C4-2B (cell line): ENCODE data around the gene LTBP1.

ENCODE experiments used
- ZFX ChIP-seq: fragments of 450-650 bp; IDR thresholded peaks from 2 replicates; pipeline ENCODE4 v1.6.1; 2017
- TF ChIP-seq, protein P1 (sequence below): fragments of 450-650 bp; conservative IDR thresholded peaks from 2 replicates; pipeline ENCODE4 v1.5.1; 2017; ENCODE audit warnings: mild to moderate bottlenecking

DNA sequence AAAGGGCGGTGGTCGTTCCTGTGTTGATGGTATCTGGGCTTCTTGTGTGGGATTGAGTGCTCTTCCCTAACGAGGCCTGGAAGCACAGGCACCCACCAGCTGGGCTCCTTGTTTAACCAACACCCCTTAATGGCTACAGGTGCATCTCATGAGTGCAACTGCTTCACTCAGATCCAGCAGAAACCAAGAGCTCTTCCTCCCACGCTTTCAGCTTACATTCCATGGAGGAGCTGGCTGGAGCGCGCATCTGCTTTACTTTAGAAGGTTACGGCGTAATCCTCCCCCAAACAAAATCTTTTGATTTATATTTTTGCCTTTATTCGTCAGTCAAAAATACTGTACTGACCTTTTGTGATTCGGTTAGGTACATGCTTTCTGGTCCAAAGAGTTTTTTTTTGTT lies 174.7 kb downstream of the LTBP1 start:
- TF ChIP-seq, protein P1, sequence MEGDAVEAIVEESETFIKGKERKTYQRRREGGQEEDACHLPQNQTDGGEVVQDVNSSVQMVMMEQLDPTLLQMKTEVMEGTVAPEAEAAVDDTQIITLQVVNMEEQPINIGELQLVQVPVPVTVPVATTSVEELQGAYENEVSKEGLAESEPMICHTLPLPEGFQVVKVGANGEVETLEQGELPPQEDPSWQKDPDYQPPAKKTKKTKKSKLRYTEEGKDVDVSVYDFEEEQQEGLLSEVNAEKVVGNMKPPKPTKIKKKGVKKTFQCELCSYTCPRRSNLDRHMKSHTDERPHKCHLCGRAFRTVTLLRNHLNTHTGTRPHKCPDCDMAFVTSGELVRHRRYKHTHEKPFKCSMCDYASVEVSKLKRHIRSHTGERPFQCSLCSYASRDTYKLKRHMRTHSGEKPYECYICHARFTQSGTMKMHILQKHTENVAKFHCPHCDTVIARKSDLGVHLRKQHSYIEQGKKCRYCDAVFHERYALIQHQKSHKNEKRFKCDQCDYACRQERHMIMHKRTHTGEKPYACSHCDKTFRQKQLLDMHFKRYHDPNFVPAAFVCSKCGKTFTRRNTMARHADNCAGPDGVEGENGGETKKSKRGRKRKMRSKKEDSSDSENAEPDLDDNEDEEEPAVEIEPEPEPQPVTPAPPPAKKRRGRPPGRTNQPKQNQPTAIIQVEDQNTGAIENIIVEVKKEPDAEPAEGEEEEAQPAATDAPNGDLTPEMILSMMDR: no peak
- TF ChIP-seq ZFX: no peak
